ENCODE results near the gene LANCL3.

- TF ChIP-seq, protein P1, sequence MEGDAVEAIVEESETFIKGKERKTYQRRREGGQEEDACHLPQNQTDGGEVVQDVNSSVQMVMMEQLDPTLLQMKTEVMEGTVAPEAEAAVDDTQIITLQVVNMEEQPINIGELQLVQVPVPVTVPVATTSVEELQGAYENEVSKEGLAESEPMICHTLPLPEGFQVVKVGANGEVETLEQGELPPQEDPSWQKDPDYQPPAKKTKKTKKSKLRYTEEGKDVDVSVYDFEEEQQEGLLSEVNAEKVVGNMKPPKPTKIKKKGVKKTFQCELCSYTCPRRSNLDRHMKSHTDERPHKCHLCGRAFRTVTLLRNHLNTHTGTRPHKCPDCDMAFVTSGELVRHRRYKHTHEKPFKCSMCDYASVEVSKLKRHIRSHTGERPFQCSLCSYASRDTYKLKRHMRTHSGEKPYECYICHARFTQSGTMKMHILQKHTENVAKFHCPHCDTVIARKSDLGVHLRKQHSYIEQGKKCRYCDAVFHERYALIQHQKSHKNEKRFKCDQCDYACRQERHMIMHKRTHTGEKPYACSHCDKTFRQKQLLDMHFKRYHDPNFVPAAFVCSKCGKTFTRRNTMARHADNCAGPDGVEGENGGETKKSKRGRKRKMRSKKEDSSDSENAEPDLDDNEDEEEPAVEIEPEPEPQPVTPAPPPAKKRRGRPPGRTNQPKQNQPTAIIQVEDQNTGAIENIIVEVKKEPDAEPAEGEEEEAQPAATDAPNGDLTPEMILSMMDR (IDR thresholded peaks at IDR 0.05): no peak
- TF ChIP-seq SIN3A (IDR thresholded peaks at IDR 0.05; ENCODE audit: borderline replicate concordance, insufficient read depth, low read depth, low read length) (no peak), POLR2AphosphoS5 (IDR thresholded peaks at IDR 0.05; ENCODE audit: low read depth, low read length) (no peak)
Measured at GRCh38 chrX:37684426-37684825, 113.0 kb downstream of the LANCL3 start.

All from Panc1 (cell line).